A549 treated with GW870086 at 1 μM for 4 hours (cell line): ENCODE data around the gene LDB2. TPM values are rescaled to one million over a fixed set of nuclear protein-coding genes. Genes with fewer than 3 reads are reported as not detected.

Experiments
- total RNA-seq: library from RNA; stranded (reverse); fragments of 200-300 nt; extraction: Qiagen RNA extraction; gene quantifications from 5 replicates; pipeline ENCODE4 v1.2.3, GENCODE V29; 2022; ENCODE audit warnings: low read depth

LDB2 gene
- not detected in 5 replicates for total RNA-seq

GRCh38 chr4:16897991-16898827 lies at the start of gene LDB2:
LDB2 (minus strand) TSS chr4:16898645.

